ENCODE results near the gene HSPB1.

DNA sequence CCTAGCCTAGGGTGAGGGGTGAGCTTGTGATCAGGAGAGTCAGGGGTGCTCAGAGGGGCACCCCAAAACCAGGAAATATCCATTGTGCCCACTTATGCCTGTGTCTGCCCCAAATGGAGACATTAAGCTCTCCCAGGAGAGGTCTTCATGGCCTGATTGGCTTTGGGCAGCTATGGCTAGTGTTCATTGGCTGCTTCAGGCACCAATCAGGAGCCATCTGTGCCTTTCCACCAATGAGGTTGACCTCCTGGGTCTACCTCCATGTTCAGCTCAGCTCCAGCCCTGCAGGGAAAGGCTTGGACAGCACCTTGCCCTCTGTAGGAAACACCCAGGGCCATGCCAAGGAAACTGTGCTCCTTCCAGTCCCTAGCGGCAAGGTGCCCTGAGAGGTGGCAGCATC is 23.9 kb upstream of the HSPB1 start:
- TF ChIP-seq POLR2A (IDR thresholded peaks at IDR 0.05), result no peak
- TF ChIP-seq, protein P1, sequence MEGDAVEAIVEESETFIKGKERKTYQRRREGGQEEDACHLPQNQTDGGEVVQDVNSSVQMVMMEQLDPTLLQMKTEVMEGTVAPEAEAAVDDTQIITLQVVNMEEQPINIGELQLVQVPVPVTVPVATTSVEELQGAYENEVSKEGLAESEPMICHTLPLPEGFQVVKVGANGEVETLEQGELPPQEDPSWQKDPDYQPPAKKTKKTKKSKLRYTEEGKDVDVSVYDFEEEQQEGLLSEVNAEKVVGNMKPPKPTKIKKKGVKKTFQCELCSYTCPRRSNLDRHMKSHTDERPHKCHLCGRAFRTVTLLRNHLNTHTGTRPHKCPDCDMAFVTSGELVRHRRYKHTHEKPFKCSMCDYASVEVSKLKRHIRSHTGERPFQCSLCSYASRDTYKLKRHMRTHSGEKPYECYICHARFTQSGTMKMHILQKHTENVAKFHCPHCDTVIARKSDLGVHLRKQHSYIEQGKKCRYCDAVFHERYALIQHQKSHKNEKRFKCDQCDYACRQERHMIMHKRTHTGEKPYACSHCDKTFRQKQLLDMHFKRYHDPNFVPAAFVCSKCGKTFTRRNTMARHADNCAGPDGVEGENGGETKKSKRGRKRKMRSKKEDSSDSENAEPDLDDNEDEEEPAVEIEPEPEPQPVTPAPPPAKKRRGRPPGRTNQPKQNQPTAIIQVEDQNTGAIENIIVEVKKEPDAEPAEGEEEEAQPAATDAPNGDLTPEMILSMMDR (IDR thresholded peaks at IDR 0.05), result no peak
